ENCODE data around the gene SELENOP.
"Not testable (repeated sequence)": the region's sequence is repeated elsewhere in the genome, so short reads cannot be mapped to it uniquely, and the experiment has no call there.

Gene SELENOP

GRCh38 chr5:42839196-42839595 lies 27.5 kb upstream of the SELENOP start:
- Mint-ChIP-seq H3K36me3 (ENCODE audit: low read depth) (no peaks in the 10 kb centered on the region), H3K9me3 (no peaks in the 10 kb centered on the region), H3K27ac (no peak overlapping the region), H3K4me1 (ENCODE audit: low read depth) (no peaks in the 10 kb centered on the region), H3K4me3 (no peak overlapping the region), H3K27me3 (peaks cover 3% of the 10 kb centered on the region)

GRCh38 chr5:42837601-42838000 lies 25.9 kb upstream of the SELENOP start:
- Mint-ChIP-seq H3K27me3 (peaks cover 3% of the 10 kb centered on the region), H3K4me3 (no peak overlapping the region), H3K4me1 (ENCODE audit: low read depth) (no peaks in the 10 kb centered on the region), H3K9me3 (no peaks in the 10 kb centered on the region), H3K36me3 (ENCODE audit: low read depth) (no peaks in the 10 kb centered on the region), H3K27ac (no peak overlapping the region)

GRCh38 chr5:42836070-42836769 lies 24.5 kb upstream of the SELENOP start:
- Mint-ChIP-seq H3K27me3 (peaks cover 3% of the 10 kb centered on the region), H3K4me1 (ENCODE audit: low read depth) (no peaks in the 10 kb centered on the region), H3K9me3 (no peaks in the 10 kb centered on the region), H3K27ac (no peak overlapping the region), H3K36me3 (ENCODE audit: low read depth) (no peaks in the 10 kb centered on the region), H3K4me3 (no peak overlapping the region)

- no peaks in the 10 kb centered on the region for H3K9me3 Mint-ChIP-seq
These were observed 20.4 kb upstream of the SELENOP start for GRCh38 chr5:42832060-42832459.

GRCh38 chr5:42830924-42831323 lies 19.2 kb upstream of the SELENOP start:
- Mint-ChIP-seq H3K27ac (no peak overlapping the region), H3K9me3 (no peaks in the 10 kb centered on the region), H3K4me1 (ENCODE audit: low read depth) (no peaks in the 10 kb centered on the region), H3K4me3 (no peak overlapping the region), H3K36me3 (ENCODE audit: low read depth) (no peaks in the 10 kb centered on the region), H3K27me3 (peaks cover 3% of the 10 kb centered on the region)

More at GRCh38 chr5:42832060-42832459, 20.4 kb upstream of the SELENOP start:
- no peaks in the 10 kb centered on the region for H3K4me1 Mint-ChIP-seq (ENCODE audit: low read depth)
- H3K4me3 Mint-ChIP-seq: no peak overlapping the region
- peaks cover 3% of the 10 kb centered on the region for H3K27me3 Mint-ChIP-seq
- H3K27ac Mint-ChIP-seq: no peak overlapping the region
- H3K36me3 Mint-ChIP-seq (ENCODE audit: low read depth): no peaks in the 10 kb centered on the region

- Mint-ChIP-seq H3K27me3 (peaks cover 3% of the 10 kb centered on the region), H3K9me3 (no peaks in the 10 kb centered on the region), H3K4me3 (no peak overlapping the region)
These were observed 17.0 kb upstream of the SELENOP start for GRCh38 chr5:42828671-42829070.

GRCh38 chr5:42826757-42827515 lies 15.2 kb upstream of the SELENOP start:
- Mint-ChIP-seq H3K4me1 (ENCODE audit: low read depth) (no peaks in the 10 kb centered on the region), H3K27me3 (peaks cover 3% of the 10 kb centered on the region), H3K36me3 (ENCODE audit: low read depth) (no peaks in the 10 kb centered on the region)

More at GRCh38 chr5:42828671-42829070, 17.0 kb upstream of the SELENOP start:
- Mint-ChIP-seq H3K36me3 (ENCODE audit: low read depth) (no peaks in the 10 kb centered on the region), H3K27ac (no peak overlapping the region), H3K4me1 (ENCODE audit: low read depth) (no peaks in the 10 kb centered on the region)

GRCh38 chr5:42825422-42826148 lies 13.9 kb upstream of the SELENOP start:
- Mint-ChIP-seq H3K9me3 (no peaks in the 10 kb centered on the region), H3K36me3 (ENCODE audit: low read depth) (no peaks in the 10 kb centered on the region), H3K4me1 (ENCODE audit: low read depth) (no peaks in the 10 kb centered on the region), H3K4me3 (no peak overlapping the region), H3K27me3 (peaks cover 3% of the 10 kb centered on the region), H3K27ac (no peak overlapping the region)

More at GRCh38 chr5:42826757-42827515, 15.2 kb upstream of the SELENOP start:
- H3K27ac Mint-ChIP-seq: no peak overlapping the region
- no peaks in the 10 kb centered on the region for H3K9me3 Mint-ChIP-seq
- no peak overlapping the region for H3K4me3 Mint-ChIP-seq

GRCh38 chr5:42824347-42824976 lies 12.8 kb upstream of the SELENOP start:
- Mint-ChIP-seq H3K4me3 (no peak overlapping the region), H3K9me3 (no peaks in the 10 kb centered on the region), H3K27ac (no peak overlapping the region), H3K36me3 (ENCODE audit: low read depth) (no peaks in the 10 kb centered on the region), H3K4me1 (ENCODE audit: low read depth) (no peaks in the 10 kb centered on the region), H3K27me3 (peaks cover 3% of the 10 kb centered on the region)

- Mint-ChIP-seq H3K27me3 (peaks cover 2% of the 10 kb centered on the region), H3K4me1 (ENCODE audit: low read depth) (no peaks in the 10 kb centered on the region), H3K9me3 (no peaks in the 10 kb centered on the region), H3K4me3 (no peak overlapping the region), H3K36me3 (ENCODE audit: low read depth) (no peaks in the 10 kb centered on the region), H3K27ac (no peak overlapping the region)
These were observed 10.9 kb upstream of the SELENOP start for GRCh38 chr5:42822548-42822947.

GRCh38 chr5:42819745-42820144 lies 8.1 kb upstream of the SELENOP start:
- H3K9me3 Mint-ChIP-seq: no peaks in the 10 kb centered on the region
- no peaks in the 10 kb centered on the region for H3K27me3 Mint-ChIP-seq
- no peaks in the 10 kb centered on the region for H3K36me3 Mint-ChIP-seq (ENCODE audit: low read depth)
- H3K4me1 Mint-ChIP-seq (ENCODE audit: low read depth): no peaks in the 10 kb centered on the region
- H3K27ac Mint-ChIP-seq: no peak overlapping the region
- H3K4me3 Mint-ChIP-seq: no peak overlapping the region

GRCh38 chr5:42816546-42816945 lies 4.9 kb upstream of the SELENOP start:
- H3K4me3 Mint-ChIP-seq; H3K36me3 Mint-ChIP-seq (ENCODE audit: low read depth); H3K27ac Mint-ChIP-seq; H3K4me1 Mint-ChIP-seq (ENCODE audit: low read depth); H3K9me3 Mint-ChIP-seq; H3K27me3 Mint-ChIP-seq: not testable (repeated sequence)

GRCh38 chr5:42813533-42813932 lies 1.8 kb upstream of the SELENOP start:
- H3K36me3 Mint-ChIP-seq (ENCODE audit: low read depth): no peaks in the 10 kb centered on the region
- H3K4me1 Mint-ChIP-seq (ENCODE audit: low read depth): peaks cover 3% of the 10 kb centered on the region
- no peaks in the 10 kb centered on the region for H3K27me3 Mint-ChIP-seq
- H3K9me3 Mint-ChIP-seq: no peaks in the 10 kb centered on the region
- no peak overlapping the region for H3K27ac Mint-ChIP-seq
- H3K4me3 Mint-ChIP-seq: no peak overlapping the region

GRCh38 chr5:42812620-42813019 lies 928 bp upstream of the SELENOP start:
- Mint-ChIP-seq H3K27me3 (no peaks in the 10 kb centered on the region), H3K27ac (no peak overlapping the region)

More at GRCh38 chr5:42812620-42813019, 928 bp upstream of the SELENOP start:
- H3K36me3 Mint-ChIP-seq (ENCODE audit: low read depth): no peaks in the 10 kb centered on the region
- H3K4me3 Mint-ChIP-seq: no peak overlapping the region
- H3K4me1 Mint-ChIP-seq (ENCODE audit: low read depth): peaks cover 3% of the 10 kb centered on the region
- no peaks in the 10 kb centered on the region for H3K9me3 Mint-ChIP-seq
